GM10266 (cell line): ENCODE results near the gene DYNC1LI1.

Experiments used
- DNase-seq: peaks from one replicate; pipeline ENCODE4 v3.0.0; 2012; ENCODE audit errors: extremely low spot score
- TF ChIP-seq, protein P1 (sequence below): IDR thresholded peaks from 2 replicates; pipeline ENCODE4 v1.5.1; 2012; ENCODE audit warnings: mild to moderate bottlenecking, low read depth; ENCODE audit not compliant: control insufficient read depth, insufficient read depth; ENCODE audit errors: missing control alignments

The DYNC1LI1 gene

DNA sequence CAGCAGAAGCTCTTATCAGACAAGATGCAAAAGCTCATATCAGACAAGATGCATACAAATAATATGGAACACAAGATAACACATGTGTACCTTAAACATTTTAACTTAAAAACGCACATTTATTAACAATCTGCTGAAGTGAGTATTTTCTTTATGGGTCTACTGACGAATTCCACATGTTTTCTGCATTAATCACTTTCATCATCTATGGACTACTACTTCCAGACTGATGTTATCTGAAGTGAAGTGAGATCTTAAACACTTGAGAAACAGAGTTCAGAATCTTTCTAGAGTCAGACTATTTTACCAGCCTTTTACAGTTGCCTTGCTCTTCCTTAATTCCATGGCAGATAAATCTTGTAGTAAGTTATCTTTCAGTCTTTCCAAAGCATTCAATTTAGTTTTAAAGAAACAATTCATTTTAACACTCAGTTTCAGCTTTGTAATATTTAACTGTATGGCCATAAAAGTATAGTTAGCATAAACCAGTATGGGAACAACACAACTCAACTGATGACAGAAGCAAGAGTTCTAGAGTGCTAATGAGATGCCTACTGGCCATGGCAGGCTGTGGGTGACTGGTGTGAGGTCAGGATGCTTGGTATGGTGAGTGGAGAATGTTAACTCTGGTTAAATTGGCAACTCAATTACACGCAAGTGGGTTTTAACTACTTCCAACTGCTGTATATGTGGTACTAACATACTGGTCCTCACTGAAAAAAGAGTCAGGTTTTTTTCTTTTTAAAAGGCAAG is 77.8 kb downstream of the DYNC1LI1 start:
- no peak for DNase-seq
- TF ChIP-seq, protein P1, sequence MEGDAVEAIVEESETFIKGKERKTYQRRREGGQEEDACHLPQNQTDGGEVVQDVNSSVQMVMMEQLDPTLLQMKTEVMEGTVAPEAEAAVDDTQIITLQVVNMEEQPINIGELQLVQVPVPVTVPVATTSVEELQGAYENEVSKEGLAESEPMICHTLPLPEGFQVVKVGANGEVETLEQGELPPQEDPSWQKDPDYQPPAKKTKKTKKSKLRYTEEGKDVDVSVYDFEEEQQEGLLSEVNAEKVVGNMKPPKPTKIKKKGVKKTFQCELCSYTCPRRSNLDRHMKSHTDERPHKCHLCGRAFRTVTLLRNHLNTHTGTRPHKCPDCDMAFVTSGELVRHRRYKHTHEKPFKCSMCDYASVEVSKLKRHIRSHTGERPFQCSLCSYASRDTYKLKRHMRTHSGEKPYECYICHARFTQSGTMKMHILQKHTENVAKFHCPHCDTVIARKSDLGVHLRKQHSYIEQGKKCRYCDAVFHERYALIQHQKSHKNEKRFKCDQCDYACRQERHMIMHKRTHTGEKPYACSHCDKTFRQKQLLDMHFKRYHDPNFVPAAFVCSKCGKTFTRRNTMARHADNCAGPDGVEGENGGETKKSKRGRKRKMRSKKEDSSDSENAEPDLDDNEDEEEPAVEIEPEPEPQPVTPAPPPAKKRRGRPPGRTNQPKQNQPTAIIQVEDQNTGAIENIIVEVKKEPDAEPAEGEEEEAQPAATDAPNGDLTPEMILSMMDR: no peak

DNA sequence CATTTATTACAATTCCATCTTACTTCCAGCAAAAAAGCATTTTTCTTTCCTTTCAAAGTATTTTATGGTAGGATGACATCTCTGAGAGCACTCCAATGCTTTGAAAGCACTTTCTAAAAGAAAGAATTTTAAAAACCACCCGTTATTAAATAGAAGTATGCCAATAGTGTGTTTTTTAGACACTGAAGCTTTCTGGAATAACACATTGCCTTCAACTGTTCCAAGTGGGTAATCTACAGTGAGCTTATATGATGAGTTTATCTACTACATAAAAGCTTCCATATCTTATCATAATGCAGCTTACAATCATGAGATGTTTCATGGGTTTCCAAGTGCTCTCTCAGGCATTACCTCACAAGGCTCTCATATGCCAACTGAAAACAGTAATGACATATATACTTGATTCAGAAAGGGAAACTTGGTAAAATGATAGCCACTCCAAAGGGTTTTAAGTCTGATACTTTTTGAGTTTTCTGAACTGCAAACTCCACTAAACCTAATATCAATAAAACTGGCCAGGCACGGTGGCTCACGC is 82.1 kb downstream of the DYNC1LI1 start:
- no peak for DNase-seq
- TF ChIP-seq, protein P1: no peak

DNA sequence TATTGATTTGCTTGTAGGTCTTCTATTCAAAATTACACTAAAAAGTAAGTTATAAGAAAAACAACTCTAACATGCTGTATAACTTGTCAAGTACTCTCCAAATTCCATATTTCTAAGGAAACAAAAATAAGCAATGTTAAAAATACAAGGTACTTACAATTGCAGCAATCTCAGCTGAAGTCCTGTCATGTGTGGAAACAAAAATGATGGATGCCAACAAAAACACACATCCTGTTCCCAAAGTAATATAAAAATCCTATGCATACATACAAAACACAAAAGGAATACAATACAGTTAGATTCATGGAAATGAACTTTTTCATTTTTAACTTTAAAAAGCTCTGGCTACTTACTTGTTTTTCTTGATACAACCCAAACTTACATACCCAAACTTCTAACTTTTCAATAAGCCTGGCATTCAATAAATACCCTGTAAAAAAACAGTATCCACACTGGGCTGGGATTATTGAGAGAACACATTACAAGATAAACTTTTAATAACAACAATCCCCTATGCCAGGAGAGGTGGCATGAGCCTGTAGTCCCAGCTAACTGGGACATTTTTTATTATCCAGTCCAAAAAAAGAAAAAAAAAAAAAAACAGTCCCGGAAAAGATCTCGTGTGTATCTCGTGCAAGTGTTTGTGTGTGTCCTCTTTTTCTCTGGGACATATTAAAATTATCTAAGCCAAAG is 82.7 kb downstream of the DYNC1LI1 start:
- TF ChIP-seq, protein P1: no peak
- DNase-seq: no peak

DNA sequence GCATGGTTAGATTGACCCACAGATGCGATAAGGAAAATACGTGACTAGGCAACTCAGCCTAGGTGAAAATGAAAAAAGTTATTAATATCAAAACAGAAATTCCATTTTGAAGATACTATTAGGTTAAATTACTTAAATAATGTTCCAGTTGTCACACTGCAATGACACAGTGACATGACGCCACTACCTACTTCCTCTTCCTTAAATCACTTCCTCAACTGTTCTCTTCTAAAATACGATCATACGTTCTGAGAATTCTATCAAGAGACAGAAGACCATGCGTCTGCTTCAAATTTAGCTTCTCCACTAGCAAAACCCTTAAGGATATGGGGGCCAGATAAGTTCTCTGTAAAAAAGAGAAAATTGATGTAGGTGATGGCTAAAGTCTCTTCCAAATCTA is 86.2 kb downstream of the DYNC1LI1 start:
- DNase-seq: no peak
- TF ChIP-seq, protein P1: no peak

DNA sequence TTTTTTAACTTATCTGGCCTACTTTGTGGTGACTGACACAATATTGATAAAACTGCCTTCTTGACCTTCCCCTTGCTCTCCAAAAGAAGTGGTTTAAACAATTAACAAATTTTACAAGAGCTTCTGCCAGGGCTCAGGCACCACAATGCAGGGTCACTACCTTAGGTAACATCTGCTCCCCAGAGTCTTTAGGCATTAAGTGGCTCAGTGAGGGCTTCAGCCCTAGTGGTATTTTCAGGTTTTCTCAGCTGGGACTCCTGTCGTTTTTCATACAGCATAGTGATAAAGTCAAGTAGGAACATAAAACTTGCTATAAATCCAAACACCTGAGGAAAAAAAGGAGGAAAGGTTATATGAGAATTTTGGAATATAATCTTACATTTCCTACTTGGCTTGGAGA is 86.9 kb downstream of the DYNC1LI1 start:
- TF ChIP-seq, protein P1: no peak
- DNase-seq: no peak

DNA sequence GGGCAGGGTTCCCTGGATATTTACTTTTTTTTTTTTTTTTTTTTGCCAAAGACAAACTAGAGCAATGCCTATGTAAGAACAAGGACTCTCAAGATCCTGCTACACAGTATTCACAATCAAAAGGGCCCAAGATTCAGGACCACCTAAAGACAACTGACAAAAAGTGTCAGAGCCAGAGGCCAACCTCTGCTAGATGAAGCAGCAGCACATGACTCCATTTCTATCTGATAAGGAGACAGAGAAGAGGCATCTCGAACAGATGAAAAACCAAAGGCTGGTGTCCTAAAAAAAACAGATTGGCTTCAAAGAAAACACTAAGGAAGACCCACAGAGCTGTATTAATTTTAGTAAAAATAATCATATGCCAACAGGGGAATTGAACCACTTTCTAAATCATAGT is 88.0 kb downstream of the DYNC1LI1 start:
- TF ChIP-seq, protein P1: no peak
- DNase-seq: no peak
